T-helper 1 cell (primary cell): ENCODE measurements around the gene ZFHX3.

ENCODE experiments used
- DNase-seq, 5 donors: peaks; one replicate each; pipeline ENCODE4 v3.0.0-alpha.2; 2012 to 2020

ZFHX3 gene

GRCh38 chr16:72896485-72897118 lies 151.3 kb downstream of the ZFHX3 start:
- DNase-seq, result no peak

GRCh38 chr16:72895951-72896350 lies 152.0 kb downstream of the ZFHX3 start:
- no peak for DNase-seq

GRCh38 chr16:72894293-72895151 lies 153.4 kb downstream of the ZFHX3 start:
- no peak for DNase-seq

- no peak for DNase-seq
These were observed 156.4 kb downstream of the ZFHX3 start for GRCh38 chr16:72891291-72892227.

GRCh38 chr16:72890587-72890986 lies 157.3 kb downstream of the ZFHX3 start:
- DNase-seq, result no peak

- no peak for DNase-seq
These were observed 158.0 kb downstream of the ZFHX3 start for GRCh38 chr16:72889616-72890582.

GRCh38 chr16:72887537-72887936 lies 160.4 kb downstream of the ZFHX3 start:
- no peak for DNase-seq

- DNase-seq, result no peak
These were observed 161.5 kb downstream of the ZFHX3 start for GRCh38 chr16:72886346-72886974.

GRCh38 chr16:72884573-72884972 lies 163.4 kb downstream of the ZFHX3 start:
- DNase-seq, result no peak

GRCh38 chr16:72884037-72884436 lies 163.9 kb downstream of the ZFHX3 start:
- no peak for DNase-seq

- DNase-seq, result no peak
These were observed 168.1 kb downstream of the ZFHX3 start for GRCh38 chr16:72879846-72880245.

GRCh38 chr16:72878301-72879269 lies 169.3 kb downstream of the ZFHX3 start:
- no peak for DNase-seq

GRCh38 chr16:72877374-72878028 lies 170.4 kb downstream of the ZFHX3 start:
- DNase-seq, result no peak

GRCh38 chr16:72876981-72877373 lies 171.0 kb downstream of the ZFHX3 start:
- no peak for DNase-seq

- DNase-seq, result peak in 1 of 5 donors; percentile 34
These were observed 171.7 kb downstream of the ZFHX3 start for GRCh38 chr16:72876221-72876620.

GRCh38 chr16:72875291-72876031 lies 172.5 kb downstream of the ZFHX3 start:
- DNase-seq, result no peak

GRCh38 chr16:72873853-72874252 lies 174.1 kb downstream of the ZFHX3 start:
- DNase-seq, result no peak

- no peak for DNase-seq
These were observed 174.9 kb downstream of the ZFHX3 start for GRCh38 chr16:72873044-72873443.

- no peak for DNase-seq
These were observed 182.1 kb downstream of the ZFHX3 start for GRCh38 chr16:72865835-72866234.
